Neural cell (in vitro differentiated cells): ENCODE data around the gene FAP. TPM values are rescaled to one million over a fixed set of nuclear protein-coding genes. Genes with fewer than 3 reads are reported as not detected.

ENCODE experiments used
- H2AFZ ChIP-seq: fragments of 200-600, 300-800 bp; sonication (generic), shearing (Covaris generic); 2 replicates; pipeline ENCODE4 v1.6.0; 2014; ENCODE audit warnings: low read depth, mild to moderate bottlenecking, antibody characterized with exemption, low read length, moderate library complexity
- H3F3A ChIP-seq: fragments of 200-600 bp; shearing (Covaris generic); 2 replicates; pipeline ENCODE4 v1.6.1; 2016; ENCODE audit warnings: mild to moderate bottlenecking, moderate library complexity, mixed read lengths, antibody characterized with exemption, low read length; ENCODE audit not compliant: insufficient read depth, poor library complexity, severe bottlenecking
- H3K27ac ChIP-seq: fragments of 200-600, 300-800 bp; sonication (generic), shearing (Covaris generic); 2 replicates; pipeline ENCODE4 v1.5.1; 2014; ENCODE audit warnings: mild to moderate bottlenecking, low read length, moderate library complexity
- H3K27me3 ChIP-seq: fragments of 300-800, 200-600 bp; sonication (generic), shearing (Covaris generic); 2 replicates; pipeline ENCODE4 v1.6.0; 2014; ENCODE audit warnings: mild to moderate bottlenecking, low read depth, low read length, moderate library complexity; ENCODE audit not compliant: insufficient read depth
- H3K36me3 ChIP-seq: fragments of 300-800, 200-600 bp; sonication (generic), shearing (Covaris generic); 2 replicates; pipeline ENCODE4 v1.5.1; 2014; ENCODE audit warnings: mild to moderate bottlenecking, antibody characterized with exemption, low read length, moderate library complexity; ENCODE audit not compliant: insufficient read depth
- H3K4me2 ChIP-seq: fragments of 300-800, 200-600 bp; sonication (generic), shearing (Covaris generic); 2 replicates; pipeline ENCODE4 v1.6.0; 2014; ENCODE audit warnings: mild to moderate bottlenecking, low read length
- H3K4me3 ChIP-seq: fragments of 300-800, 200-600 bp; sonication (generic), shearing (Covaris generic); 2 replicates; pipeline ENCODE4 v1.5.1; 2014; ENCODE audit warnings: mild to moderate bottlenecking, low read length, moderate library complexity
- H3K79me2 ChIP-seq: fragments of 200-600 bp; shearing (Covaris generic); replicated peaks from 2 replicates; pipeline ENCODE4 v1.6.0; 2014; ENCODE audit warnings: mild to moderate bottlenecking, low read length, moderate library complexity; ENCODE audit not compliant: insufficient read depth
- H3K9ac ChIP-seq: fragments of 300-800, 200-600 bp; sonication (generic), shearing (Covaris generic); 2 replicates; pipeline ENCODE4 v1.6.1; 2016; ENCODE audit warnings: mild to moderate bottlenecking, low read length, mixed read lengths
- H3K9me2 ChIP-seq: fragments of 200-600 bp; shearing (Covaris generic); 2 replicates; pipeline ENCODE4 v1.6.1; 2016; ENCODE audit warnings: mild to moderate bottlenecking, low read length, mixed read lengths; ENCODE audit not compliant: insufficient read depth
- H3K9me3 ChIP-seq: fragments of 200-600, 300-800 bp; sonication (generic), shearing (Covaris generic); 2 replicates; pipeline ENCODE4 v1.6.1; 2016; ENCODE audit warnings: mild to moderate bottlenecking, mixed run types, low read length, moderate library complexity, mixed read lengths
- H4K20me1 ChIP-seq: fragments of 200-600 bp; shearing (Covaris generic); 2 replicates; pipeline ENCODE4 v1.6.1; 2016; ENCODE audit warnings: mild to moderate bottlenecking, mixed run types; ENCODE audit not compliant: insufficient read depth
- EP300 ChIP-seq: fragments of 450-650 bp; conservative IDR thresholded peaks from 2 replicates; pipeline ENCODE4 v1.6.1; 2014; ENCODE audit warnings: antibody characterized with exemption, mild to moderate bottlenecking, moderate library complexity; ENCODE audit not compliant: poor library complexity, severe bottlenecking
- EZH2 ChIP-seq: fragments of 200-600, 300-800 bp; shearing (Covaris generic), sonication (generic); IDR thresholded peaks from 2 replicates; pipeline ENCODE4 v1.6.1; 2014; ENCODE audit warnings: antibody characterized with exemption, low read length, borderline replicate concordance, mild to moderate bottlenecking; ENCODE audit not compliant: insufficient read depth, poor library complexity, severe bottlenecking
- MXI1 ChIP-seq: fragments of 450-650 bp; conservative IDR thresholded peaks from 2 replicates; pipeline ENCODE4 v1.6.1; 2014; ENCODE audit warnings: antibody characterized with exemption, mild to moderate bottlenecking; ENCODE audit not compliant: poor library complexity, severe bottlenecking
- POLR2AphosphoS5 ChIP-seq: IDR thresholded peaks from 2 replicates; pipeline ENCODE4 v1.6.1; 2012
- RAD21 ChIP-seq: fragments of 450-650 bp; conservative IDR thresholded peaks from 2 replicates; pipeline ENCODE4 v1.6.1; 2014; ENCODE audit warnings: antibody characterized with exemption, mild to moderate bottlenecking, moderate library complexity
- SMC3 ChIP-seq: fragments of 450-650 bp; conservative IDR thresholded peaks from 2 replicates; pipeline ENCODE4 v1.6.1; 2014; ENCODE audit warnings: antibody characterized with exemption, mild to moderate bottlenecking, moderate library complexity; ENCODE audit not compliant: poor library complexity
- TAF1 ChIP-seq: IDR thresholded peaks from 2 replicates; pipeline ENCODE4 v1.6.1; 2012; ENCODE audit warnings: low read depth
- polyA plus RNA-seq: library from polyadenylated mRNA; depleted of rRNA; stranded (reverse); fragments of >200 nt; gene quantifications from 2 replicates; pipeline ENCODE4 v1.2.3, GENCODE V29; 2014
- TF ChIP-seq, protein P1 (sequence below): IDR thresholded peaks from 2 replicates; pipeline ENCODE4 v1.6.1; 2012; ENCODE audit warnings: borderline replicate concordance
- TF ChIP-seq, protein P2 (sequence below): fragments of 450-650 bp; IDR thresholded peaks from 2 replicates; pipeline ENCODE4 v1.5.1; 2014; ENCODE audit warnings: antibody characterized with exemption, mild to moderate bottlenecking, moderate library complexity; ENCODE audit not compliant: poor library complexity, severe bottlenecking

Gene FAP
- polyA plus RNA-seq, 1 donor from 2014 or later = 0.16 TPM

DNA sequence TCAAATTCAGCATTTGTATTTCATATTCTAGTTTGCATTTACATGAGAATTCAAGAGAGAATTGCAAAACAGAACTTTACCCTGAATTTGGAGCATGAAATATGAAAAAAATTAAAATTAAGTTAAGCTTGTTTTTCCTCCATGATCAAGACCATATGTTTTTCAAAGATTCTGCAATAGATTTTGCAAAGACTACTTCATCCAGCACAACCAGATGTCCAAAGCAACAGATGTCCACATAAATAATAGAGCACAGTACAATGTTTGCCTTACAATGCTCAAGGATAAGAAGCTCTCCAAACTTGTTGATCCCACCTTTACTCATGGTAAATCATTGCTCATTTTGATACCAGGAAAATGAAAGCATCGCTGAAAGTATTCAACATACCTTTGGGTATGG lies 25.6 kb downstream of the FAP start:
- no peaks in the 10 kb centered on the region for H3K9me2 ChIP-seq

DNA sequence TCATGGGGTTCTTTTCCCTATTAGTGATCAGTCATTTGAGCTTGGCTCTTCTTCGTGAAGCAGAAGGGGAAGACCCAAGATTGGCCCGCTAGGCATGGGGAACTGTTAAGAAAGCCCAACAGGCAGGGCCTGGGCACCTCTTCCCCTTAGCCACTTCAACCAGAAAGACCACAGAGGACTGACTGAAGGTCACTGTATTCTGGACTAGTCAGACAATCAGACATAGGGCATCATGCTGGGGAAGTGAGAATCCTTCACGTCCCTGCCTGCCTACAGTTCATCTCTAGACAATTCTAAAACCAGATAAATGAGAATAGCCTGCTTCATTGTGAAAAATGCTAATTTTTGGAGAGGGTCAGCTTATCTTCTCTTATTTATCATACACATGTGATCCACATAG lies 28.1 kb downstream of the FAP start:
- H3K27ac ChIP-seq = no peak overlapping the region
- TF ChIP-seq, protein P1, sequence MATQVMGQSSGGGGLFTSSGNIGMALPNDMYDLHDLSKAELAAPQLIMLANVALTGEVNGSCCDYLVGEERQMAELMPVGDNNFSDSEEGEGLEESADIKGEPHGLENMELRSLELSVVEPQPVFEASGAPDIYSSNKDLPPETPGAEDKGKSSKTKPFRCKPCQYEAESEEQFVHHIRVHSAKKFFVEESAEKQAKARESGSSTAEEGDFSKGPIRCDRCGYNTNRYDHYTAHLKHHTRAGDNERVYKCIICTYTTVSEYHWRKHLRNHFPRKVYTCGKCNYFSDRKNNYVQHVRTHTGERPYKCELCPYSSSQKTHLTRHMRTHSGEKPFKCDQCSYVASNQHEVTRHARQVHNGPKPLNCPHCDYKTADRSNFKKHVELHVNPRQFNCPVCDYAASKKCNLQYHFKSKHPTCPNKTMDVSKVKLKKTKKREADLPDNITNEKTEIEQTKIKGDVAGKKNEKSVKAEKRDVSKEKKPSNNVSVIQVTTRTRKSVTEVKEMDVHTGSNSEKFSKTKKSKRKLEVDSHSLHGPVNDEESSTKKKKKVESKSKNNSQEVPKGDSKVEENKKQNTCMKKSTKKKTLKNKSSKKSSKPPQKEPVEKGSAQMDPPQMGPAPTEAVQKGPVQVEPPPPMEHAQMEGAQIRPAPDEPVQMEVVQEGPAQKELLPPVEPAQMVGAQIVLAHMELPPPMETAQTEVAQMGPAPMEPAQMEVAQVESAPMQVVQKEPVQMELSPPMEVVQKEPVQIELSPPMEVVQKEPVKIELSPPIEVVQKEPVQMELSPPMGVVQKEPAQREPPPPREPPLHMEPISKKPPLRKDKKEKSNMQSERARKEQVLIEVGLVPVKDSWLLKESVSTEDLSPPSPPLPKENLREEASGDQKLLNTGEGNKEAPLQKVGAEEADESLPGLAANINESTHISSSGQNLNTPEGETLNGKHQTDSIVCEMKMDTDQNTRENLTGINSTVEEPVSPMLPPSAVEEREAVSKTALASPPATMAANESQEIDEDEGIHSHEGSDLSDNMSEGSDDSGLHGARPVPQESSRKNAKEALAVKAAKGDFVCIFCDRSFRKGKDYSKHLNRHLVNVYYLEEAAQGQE = no peak
- TF ChIP-seq MXI1 (no peak), SMC3 (no peak), TAF1 (no peak), EP300 (no peak), EZH2 (no peak), RAD21 (no peak), POLR2AphosphoS5 (no peak)
- TF ChIP-seq, protein P2, sequence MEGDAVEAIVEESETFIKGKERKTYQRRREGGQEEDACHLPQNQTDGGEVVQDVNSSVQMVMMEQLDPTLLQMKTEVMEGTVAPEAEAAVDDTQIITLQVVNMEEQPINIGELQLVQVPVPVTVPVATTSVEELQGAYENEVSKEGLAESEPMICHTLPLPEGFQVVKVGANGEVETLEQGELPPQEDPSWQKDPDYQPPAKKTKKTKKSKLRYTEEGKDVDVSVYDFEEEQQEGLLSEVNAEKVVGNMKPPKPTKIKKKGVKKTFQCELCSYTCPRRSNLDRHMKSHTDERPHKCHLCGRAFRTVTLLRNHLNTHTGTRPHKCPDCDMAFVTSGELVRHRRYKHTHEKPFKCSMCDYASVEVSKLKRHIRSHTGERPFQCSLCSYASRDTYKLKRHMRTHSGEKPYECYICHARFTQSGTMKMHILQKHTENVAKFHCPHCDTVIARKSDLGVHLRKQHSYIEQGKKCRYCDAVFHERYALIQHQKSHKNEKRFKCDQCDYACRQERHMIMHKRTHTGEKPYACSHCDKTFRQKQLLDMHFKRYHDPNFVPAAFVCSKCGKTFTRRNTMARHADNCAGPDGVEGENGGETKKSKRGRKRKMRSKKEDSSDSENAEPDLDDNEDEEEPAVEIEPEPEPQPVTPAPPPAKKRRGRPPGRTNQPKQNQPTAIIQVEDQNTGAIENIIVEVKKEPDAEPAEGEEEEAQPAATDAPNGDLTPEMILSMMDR = no peak
- peaks cover 3% of the 10 kb centered on the region for H3K9me2 ChIP-seq
- no peak overlapping the region for H3K4me3 ChIP-seq
- no peak overlapping the region for H3K4me2 ChIP-seq
- no peaks in the 10 kb centered on the region for H3K36me3 ChIP-seq
- no peaks in the 10 kb centered on the region for H3K27me3 ChIP-seq
- no peaks in the 10 kb centered on the region for H3K9me3 ChIP-seq
- no peak overlapping the region for H2AFZ ChIP-seq
- H3F3A ChIP-seq = no peaks in the 10 kb centered on the region
- no peaks in the 10 kb centered on the region for H3K79me2 ChIP-seq
- no peak overlapping the region for H3K9ac ChIP-seq
- H4K20me1 ChIP-seq = no peaks in the 10 kb centered on the region

More for the DNA sequence above, 25.6 kb downstream of the FAP start:
- H3F3A ChIP-seq = no peaks in the 10 kb centered on the region
- no peaks in the 10 kb centered on the region for H3K79me2 ChIP-seq
- no peaks in the 10 kb centered on the region for H3K9me3 ChIP-seq
- H3K4me2 ChIP-seq = no peak overlapping the region
- H2AFZ ChIP-seq = no peak overlapping the region
- H3K4me3 ChIP-seq = no peak overlapping the region
- no peaks in the 10 kb centered on the region for H3K27me3 ChIP-seq
- no peaks in the 10 kb centered on the region for H3K36me3 ChIP-seq
- TF ChIP-seq EZH2 (no peak), EP300 (no peak), POLR2AphosphoS5 (no peak), SMC3 (no peak), TAF1 (no peak)
- TF ChIP-seq, protein P1 = no peak
- TF ChIP-seq, protein P2 = no peak
- H3K9ac ChIP-seq = no peak overlapping the region
- H3K27ac ChIP-seq = no peak overlapping the region
- no peaks in the 10 kb centered on the region for H4K20me1 ChIP-seq
